HG03558 (cell line): Measurements from ENCODE around the gene NOXO1.
"Not testable (repeated sequence)": the region's sequence is repeated elsewhere in the genome, so short reads cannot be mapped to it uniquely, and the experiment has no call there.

Experiments used
- ATAC-seq: cut with Tn5 transposase; IDR thresholded peaks from one replicate; pipeline ENCODE4 v1.9.1; 2021; ENCODE audit warnings: moderate number of reproducible peaks; ENCODE audit not compliant: unreplicated experiment; ENCODE audit errors: extremely low read depth

The NOXO1 gene

DNA sequence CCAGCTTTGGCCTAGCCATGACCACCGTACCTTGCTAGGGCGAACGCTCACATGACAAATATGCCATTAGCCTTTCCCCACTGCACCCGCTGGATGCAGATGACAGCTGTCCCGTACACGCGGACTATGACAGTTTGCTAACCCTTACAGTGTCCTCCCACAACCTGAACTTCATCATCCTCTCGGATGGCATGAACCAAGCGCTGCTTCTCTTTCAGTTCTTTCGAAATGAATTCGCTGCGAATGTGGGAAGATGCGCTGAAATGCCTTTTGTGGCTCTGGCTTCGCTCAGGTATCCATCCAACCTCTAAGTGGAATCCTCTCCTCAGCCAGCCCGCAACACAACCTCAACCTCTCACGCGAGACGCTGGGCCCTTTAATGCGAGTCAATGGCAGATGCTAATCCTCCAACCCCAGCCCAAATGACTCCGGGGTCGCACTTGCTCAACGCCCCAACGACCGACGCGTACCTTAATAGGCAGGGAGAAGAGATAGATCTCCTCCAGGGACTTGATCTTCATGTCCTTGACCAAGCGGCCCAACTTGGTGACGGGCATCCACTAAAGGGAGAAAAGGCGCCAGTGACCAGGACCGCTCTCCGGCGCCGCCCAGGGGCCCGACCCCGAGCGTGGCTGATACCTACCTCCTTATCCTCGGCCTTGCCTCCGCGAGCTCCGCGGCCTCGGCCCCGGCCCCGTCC lies 17.3 kb downstream of the NOXO1 start:
- no peak for ATAC-seq

DNA sequence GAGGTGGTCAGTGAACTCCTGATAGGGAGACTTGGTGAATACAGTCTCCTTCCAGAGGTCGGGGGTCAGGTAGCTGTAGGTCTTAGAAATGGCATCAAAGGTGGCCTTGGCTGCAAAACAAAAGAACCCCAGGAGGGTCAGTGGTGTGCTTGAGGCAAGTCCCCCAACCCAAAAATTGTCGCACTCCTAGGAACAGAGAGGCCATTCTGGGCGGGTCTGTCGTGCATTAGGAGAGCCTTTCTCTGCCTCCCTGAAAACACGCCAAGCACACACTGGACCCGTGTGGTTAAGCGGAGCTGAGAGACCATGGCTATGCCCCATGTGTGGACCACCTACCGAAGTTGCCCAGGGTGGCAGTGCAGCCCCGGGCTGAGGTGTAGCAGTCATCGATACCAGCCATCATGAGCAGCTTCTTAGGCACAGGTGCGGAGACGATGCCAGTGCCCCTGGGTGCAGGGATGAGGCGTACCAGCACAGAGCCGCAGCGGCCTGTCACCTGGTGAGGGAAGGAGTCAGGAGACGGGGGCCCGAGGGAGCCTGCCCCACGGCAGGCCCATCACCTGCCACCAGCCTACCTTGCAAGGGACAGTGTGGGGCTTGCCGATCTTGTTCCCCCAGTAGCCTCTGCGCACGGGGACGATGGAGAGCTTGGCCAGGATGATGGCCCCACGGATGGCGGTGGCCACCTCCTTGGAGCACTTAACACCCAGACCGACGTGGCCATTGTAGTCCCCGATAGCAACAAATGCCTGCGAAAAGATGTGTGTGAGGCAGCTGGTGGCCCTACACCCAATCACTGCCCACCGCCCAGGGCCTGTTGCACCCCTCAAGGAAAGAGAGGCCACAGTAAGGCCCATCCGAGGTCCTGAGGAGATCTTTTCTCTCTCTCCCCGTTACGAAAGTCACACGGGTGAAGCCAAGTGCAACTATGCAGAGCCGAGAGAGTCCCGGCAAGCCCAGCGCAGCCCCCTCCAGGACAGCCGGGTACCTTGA lies 18.8 kb downstream of the NOXO1 start:
- not testable (repeated sequence) for ATAC-seq

DNA sequence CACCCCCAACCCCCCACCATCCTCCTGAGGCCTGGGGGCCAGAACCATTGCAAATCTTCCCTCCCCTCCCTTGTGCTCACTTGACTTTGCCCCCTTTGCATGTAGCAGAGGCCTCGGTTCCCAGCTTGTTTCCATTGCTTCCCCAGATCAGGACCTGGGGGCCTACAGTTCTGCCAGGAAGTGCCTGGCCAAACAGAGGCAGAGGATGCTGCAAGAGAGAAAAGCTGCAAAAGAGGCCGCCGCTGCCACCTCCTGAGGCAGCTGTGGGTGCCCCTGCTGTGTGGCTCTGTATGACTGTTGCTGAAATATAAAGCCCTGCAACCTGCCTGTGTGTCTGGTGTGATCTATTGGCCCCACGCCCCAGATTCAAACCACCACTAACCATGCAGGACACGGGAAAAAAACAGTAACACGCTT lies 19.6 kb downstream of the NOXO1 start:
- ATAC-seq, result no peak

DNA sequence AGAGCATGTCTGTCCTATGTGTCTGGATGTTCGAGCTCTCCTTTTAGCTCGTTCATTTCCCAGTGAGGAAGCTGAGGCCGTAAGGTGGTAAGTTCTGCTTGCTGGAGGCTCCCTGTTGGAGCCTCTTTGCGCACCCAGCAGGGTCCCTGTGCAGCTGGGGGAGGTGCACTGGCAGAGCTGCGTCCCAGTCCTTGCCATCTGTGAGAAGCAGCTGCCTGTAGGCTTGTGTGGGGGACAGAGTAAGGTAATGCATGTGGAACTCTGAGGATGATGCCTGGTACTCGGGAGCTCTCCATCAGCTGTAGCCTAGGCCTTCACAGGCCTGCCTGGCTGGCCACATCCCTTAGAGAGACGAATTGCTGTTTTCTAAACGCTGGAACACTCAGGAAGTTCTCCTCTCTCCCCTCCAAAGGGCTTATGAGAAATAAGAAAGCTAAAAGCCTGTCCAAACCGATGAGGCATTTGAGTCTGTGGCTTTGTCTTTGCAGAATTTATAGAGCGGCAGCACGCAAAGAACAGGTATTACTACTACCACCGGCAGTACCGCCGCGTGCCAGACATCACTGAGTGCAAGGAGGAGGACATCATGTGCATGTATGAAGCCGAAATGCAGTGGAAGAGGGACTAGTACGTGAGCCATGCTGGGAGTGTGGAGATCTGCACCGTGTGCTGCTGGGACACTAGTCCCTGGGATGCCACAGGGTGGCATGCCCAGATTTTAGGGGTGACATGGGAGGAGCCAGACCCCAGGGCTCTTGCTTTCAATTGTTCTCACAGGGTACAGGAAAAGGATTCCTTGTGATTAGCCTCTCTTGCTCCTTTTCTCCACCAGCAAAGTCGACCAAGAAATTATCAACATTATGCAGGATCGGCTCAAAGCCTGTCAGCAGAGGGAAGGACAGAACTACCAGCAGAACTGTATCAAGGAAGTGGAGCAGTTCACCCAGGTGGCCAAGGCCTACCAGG lies 20.3 kb downstream of the NOXO1 start:
- no peak for ATAC-seq

DNA sequence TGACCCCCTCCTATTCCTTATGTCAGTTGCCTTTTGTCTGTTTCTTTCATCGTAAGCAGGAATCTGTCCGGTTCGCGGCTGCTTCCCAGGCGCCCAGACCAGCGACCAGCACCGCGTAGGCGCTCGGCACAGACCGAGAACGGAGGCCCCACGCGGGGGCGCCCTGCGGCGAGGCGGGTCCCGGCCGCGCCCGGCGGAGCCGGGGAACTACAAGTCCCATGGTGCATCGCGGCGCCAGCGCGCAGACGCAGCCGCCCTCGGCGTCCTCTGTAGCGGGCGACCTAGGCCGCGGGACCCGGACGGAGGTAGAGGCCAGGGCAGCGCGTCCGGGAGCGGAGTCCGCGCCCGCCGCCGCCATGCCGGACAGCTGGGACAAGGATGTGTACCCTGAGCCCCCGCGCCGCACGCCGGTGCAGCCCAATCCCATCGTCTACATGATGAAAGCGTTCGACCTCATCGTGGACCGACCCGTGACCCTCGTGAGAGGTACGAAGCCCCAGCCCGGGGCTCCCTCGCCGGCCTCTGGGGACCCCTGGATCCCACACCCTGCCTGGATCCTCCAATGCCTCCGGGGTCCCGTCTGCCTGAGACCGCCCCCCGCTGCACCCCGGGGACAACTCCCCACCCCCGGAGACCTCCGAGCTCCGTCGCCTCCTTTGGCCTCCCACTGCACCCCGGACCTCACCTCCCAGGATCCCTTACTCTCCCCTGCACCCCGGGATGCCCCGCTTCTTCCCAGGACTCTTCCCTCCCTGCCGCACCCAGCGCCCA lies 21.8 kb downstream of the NOXO1 start, which contains the start of gene NDUFB10:
Gene NDUFB10, plus strand, starts transcription at position 270 of the 771 bp plus-strand sequence. Its CDS starts 87 bp downstream, at position 357.
- ATAC-seq, result peak; percentile 41

DNA sequence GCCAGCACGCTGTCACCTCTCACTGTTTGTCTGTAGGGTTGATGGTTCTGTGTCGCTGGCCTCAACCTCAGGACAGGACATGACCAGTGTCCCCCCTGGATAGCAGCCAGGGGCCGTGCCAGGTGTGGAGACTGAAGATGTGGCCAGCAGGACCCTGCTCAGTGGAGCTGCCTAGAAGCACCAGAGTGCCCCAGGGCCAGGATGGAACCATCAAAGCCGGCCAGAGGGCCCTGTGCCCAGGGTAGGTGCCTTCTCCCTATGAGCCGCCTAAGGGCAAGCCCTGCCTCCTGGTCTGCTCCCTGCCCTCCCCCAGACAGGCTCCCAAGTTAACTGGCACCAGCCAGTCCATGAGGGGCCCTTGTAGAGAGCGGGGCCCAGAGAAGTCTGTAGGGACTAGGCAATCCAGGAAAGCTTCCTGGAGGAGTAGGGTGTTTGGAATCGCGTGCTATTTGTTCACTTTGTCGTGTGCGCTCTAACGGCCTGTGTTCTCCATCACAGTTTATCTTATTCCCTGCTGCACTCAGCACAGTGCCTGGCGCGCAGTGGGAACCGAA lies 22.5 kb downstream of the NOXO1 start:
- no peak for ATAC-seq

DNA sequence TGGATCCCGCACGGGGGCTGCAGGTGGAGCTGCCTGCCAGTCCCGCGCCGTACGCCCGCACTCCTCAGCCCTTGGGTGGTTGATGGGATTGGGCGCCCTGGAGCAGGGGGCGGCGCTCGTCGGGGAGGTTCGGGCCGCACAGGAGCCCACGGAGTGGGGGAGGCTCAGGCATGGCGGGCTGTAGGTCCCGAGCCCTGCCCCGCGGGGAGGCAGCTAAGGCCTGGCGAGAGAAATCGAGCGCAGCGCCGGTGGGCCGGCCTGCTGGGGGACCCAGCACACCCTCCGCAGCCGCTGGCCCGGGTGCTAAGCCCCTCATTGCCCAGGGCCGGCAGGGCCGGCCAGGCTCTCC lies 23.2 kb downstream of the NOXO1 start:
- not testable (repeated sequence) for ATAC-seq

DNA sequence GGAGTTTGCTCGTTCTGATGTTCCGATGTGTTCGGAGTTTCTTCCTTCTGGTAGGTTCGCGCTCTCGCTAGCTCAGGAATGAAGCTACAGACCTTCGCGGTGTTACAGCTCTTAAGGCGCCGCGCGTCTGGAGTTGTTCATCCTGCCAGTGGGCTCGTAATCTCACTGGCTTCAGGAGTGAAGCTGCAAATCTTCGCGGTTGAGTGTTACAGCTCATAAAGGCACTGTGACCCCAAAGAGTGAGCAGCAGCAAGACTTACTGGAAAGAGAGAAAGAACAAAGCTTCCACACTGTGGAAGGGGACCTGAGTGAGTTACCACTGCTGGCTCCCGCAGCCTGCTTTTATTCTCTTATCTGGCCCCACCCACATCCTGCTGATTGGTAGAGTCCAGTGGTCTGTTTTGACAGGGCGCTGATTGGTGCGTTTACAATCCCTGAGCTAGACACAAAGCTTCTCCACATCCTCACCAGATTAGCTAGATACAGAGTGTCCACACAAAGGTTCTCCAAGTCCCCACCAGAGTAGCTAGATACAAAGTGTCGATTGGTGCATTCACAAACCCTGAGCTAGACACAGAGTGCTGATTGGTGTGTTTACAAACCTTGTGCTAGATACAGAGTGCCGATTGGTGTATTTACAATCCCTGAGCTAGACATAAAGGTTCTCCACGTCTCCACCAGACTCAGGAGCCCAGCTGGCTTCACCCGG lies 23.7 kb downstream of the NOXO1 start:
- ATAC-seq, result not testable (repeated sequence)

DNA sequence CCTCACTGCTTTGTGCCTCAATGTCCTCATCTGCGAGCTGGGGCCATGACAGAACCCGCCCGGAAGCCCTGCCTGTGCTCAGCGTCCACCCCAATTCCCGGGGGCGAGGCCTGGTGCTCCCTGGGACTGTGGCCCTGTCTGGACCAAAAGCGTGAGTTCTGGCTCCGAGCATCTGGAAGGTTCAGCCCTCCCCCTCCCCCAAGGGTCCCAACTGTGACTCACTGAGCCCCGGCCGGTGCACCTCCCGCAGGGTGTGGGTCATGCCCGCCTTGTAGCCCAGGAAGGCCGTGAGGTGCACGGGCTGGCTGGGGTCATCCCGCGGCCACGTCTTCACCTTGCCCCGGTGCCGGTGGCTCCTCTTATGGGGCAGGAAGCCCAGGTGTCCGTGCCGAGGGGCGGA lies 27.5 kb downstream of the NOXO1 start:
- ATAC-seq, result no peak

DNA sequence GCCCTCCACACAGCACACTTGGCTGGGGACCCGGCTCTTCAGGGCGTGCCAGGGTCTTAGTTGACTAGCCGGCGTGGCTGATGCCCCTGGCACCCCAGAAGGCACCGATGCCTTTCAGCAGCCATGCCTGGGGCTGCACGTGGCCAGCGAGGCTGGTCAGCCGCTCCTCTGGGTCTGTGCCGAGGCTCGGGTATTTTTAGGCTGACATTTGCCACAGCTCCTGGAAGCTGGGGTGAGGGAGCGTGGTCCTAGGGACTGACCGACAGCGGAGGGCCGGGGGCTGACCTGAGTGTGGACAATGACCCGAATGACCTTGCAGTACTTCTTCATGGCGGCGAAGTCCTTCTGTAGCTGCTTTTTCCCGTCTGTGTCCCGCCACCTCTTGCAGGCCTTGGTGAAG lies 30.7 kb downstream of the NOXO1 start:
- no peak for ATAC-seq

DNA sequence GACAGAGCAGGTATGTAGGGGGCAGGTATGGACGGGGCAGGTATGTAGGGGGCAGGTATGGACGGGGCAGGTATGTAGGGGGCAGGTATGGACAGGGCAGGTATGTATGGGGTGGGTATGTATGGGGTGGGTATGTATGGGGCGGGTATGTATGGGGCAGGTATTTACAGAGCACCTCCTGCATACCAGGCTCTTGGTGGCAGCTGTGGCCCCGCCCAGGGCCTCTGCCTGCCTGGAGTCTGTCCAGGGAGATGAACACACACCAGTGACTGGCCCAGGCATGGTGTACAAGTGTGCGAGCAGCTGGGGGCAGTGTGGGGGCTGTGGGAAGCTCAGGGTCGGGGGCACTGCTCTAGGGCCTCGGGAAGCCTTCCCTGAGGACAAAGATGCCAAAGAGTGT lies 31.2 kb downstream of the NOXO1 start:
- no peak for ATAC-seq

DNA sequence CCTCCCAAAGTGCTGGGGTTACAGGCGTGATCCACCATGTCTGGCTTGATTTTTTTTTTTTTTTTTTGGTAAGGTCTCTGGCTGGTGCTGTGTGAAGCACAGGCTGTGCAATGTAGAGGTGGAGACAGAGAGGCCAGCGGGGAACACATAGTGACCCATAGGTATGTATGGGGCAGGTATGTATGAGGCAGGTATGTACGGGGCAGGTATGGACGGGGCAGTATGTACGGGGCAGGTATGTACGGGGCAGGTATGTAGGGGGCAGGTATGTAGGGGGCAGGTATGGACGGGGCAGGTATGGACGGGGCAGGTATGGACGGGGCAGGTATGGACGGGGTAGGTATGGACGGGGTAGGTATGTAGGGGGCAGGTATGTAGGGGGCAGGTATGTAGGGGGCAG lies 31.8 kb downstream of the NOXO1 start:
- ATAC-seq, result no peak

DNA sequence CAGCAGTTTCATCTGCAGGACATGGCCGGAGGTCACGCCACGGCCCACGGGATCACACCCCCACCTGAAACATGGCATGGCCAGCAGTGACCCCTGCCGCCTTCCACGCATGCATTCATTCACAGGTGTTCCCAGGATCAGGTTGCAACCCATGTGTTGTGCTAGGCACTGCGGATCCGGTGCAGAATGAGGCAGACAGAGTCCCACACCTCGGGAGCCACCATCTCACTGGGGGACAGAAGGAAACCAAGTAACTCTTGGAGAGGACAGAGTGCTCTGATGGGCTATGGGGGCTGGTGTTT lies 33.9 kb downstream of the NOXO1 start:
- no peak for ATAC-seq

DNA sequence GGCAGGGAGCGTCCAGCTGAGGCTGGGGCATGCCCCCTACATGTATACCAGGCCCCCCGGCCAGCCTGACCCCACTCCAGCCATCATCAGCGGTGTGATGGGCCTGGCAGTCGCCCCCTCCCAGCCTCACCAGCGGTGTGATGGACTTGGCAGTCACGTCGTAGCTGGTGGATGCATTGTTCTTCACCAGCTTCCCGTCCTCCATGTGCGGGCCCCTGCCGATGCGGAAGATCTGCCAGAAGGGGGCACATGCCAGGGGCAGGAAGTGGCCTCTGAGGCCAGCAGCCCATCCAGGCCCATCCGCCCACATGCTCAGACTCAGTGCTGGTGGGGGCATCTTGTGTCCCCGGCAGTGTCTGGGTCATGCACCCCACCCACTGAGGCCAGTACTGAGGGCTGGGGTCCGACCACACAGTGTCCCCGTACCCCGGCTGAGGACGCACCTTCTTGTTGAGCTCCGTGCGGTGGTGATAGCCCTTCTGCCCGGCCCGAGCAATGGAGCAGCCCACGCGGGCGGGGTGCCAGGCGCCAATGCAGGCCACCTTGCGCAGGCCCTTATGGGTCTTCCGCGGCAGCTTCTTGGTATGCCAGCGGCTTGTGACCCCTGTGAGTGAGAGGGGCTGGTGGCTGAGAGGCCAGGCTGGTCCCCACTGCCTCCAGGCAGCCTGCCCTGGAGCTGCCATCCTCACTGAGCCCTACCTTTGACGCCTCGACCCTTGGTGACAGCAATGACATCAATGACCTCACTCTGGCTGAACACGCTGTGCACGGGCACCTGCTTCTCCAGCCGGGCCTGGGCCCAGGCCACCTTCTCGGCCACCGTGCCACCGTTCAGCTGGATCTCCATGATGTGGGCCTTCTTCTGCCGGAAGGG lies 34.5 kb downstream of the NOXO1 start:
- ATAC-seq, result no peak

DNA sequence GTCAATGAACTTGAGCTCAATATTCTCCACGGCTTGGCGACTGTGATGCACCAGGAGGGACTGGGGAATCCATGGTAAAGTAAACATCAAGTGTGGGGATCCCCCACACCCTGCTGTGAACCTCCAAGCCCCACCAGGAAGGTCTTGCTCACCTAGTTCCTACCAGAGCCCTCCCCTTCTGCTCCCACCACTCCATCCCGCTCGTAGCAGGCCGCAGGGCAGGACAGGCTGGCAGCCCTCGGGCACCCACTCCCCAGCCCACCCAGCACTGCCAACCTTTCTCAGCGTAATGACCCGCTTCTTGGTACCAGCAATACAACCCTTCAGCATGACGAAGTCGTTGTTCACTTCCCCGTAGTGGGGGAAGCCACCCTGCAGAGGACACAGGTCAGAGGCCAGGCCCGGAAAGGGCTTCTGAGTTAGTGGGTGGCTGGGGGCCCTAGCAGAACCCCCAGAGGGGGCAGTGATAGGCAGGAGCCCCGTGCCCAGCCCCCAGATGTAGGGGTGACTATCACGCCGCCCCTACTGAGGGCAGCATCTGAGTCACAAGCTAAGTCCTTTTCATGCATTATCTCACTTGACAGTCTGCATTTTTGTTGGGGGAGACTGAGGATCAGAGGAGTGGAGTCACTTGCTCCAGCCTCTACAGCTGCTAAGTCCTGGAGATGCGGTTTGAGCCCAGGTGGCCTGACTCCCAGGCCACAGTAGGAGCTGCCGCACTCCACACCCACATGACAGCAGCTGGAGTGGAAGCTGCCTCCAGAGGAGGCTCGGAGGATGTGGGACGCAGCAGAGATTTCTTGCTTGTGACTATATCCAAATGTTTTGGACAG lies 35.5 kb downstream of the NOXO1 start:
- no peak for ATAC-seq

DNA sequence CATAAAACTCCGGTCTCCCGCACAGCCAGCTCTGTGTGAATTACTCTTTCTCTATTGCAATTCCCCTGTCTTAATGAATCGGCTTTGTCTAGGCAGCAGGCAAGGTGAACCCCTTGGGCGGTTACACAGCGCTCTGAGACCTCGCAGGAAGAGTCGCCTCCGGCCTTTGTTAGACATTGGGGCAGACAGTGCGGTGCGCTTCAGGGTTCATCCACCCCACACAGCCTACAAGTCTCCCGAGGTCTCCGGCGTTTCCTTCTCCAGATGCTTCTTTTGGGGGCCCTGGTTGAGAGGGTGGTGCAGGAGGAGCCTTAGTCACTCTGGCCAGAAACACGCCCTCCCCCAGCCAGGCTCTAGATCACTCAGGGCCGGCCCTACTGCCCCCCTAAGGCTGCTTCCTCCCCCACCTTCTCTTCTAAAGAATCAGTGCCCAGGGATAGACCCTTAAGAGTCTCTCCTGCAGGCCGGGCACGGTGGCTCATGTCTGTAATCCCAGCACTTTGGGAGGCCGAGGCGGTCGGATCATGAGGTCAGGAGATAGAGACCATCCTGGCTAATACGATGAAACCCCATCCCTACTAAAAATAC lies 36.6 kb downstream of the NOXO1 start:
- no peak for ATAC-seq
